Nephron (organoid): ENCODE results near the gene CHST11.
A peak's percentile ranks its signal among the peaks of the same experiment; 100 is the strongest.

Experiments used
- H3K27ac Mint-ChIP-seq, 3 experiments: 2 replicates each; pipeline ENCODE4 v1.8.0; 2020; ENCODE audit warnings: mixed read lengths in 3 of 3, mild to moderate bottlenecking in 2 of 3, moderate library complexity in 1 of 3
- H3K27me3 Mint-ChIP-seq: 2 replicates; pipeline ENCODE4 v1.8.0; 2021; ENCODE audit warnings: low read depth, mild to moderate bottlenecking, moderate library complexity, mixed read lengths
- H3K36me3 Mint-ChIP-seq: 2 replicates; pipeline ENCODE4 v1.8.0; 2020; ENCODE audit warnings: low read depth, mixed read lengths
- H3K4me1 Mint-ChIP-seq: 2 replicates; pipeline ENCODE4 v1.8.0; 2020; ENCODE audit warnings: mixed read lengths
- H3K4me3 Mint-ChIP-seq, 3 experiments: 2 replicates each; pipeline ENCODE4 v1.8.0; 2020; ENCODE audit warnings: mild to moderate bottlenecking in 3 of 3, mixed read lengths in 3 of 3, moderate library complexity in 2 of 3
- H3K9me3 Mint-ChIP-seq: 2 replicates; pipeline ENCODE4 v1.8.0; 2020; ENCODE audit warnings: mixed read lengths
- TF ChIP-seq, protein P1 (sequence below), 3 experiments: fragments of 200-600 bp; sonication (generic); IDR thresholded peaks; one replicate each; pipeline ENCODE4 v1.5.0; 2021; ENCODE audit warnings: antibody characterized with exemption in 3 of 3; ENCODE audit not compliant: unreplicated experiment in 3 of 3

The CHST11 gene

DNA sequence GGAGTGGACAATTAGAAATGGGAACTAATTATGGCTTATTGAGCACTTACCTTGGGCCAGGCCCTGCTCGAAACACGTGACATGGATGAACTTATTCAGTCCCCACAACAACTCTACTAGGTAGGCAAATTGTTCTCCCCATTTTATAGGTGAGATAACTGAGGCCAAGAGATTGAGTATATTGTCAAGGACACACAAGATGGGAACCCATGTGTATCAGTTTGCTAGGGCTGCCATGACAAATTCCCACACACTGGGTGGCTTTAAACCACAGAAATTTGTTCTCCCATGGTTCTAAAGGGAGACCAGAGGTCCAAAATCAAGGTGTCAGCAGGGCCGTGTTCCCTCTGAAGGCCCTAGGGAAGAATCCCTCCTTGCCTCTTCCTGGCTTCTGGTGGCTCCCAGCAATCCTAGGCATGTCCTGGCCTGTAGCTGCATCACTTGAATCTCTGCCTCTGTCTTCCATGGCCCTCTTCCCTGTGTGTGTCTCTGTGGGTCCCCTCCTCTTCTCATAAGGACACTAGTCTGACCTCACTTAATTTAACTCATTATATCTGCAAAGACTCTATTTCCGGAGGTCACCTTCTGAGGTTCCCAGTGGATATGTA lies 128.8 kb downstream of the CHST11 start:
- peaks cover 28% of the 10 kb centered on the region for H3K4me1 Mint-ChIP-seq
- TF ChIP-seq, protein P1, sequence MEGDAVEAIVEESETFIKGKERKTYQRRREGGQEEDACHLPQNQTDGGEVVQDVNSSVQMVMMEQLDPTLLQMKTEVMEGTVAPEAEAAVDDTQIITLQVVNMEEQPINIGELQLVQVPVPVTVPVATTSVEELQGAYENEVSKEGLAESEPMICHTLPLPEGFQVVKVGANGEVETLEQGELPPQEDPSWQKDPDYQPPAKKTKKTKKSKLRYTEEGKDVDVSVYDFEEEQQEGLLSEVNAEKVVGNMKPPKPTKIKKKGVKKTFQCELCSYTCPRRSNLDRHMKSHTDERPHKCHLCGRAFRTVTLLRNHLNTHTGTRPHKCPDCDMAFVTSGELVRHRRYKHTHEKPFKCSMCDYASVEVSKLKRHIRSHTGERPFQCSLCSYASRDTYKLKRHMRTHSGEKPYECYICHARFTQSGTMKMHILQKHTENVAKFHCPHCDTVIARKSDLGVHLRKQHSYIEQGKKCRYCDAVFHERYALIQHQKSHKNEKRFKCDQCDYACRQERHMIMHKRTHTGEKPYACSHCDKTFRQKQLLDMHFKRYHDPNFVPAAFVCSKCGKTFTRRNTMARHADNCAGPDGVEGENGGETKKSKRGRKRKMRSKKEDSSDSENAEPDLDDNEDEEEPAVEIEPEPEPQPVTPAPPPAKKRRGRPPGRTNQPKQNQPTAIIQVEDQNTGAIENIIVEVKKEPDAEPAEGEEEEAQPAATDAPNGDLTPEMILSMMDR (IDR thresholded peaks at IDR 0.05; ENCODE audit: unreplicated experiment in 3 of 3) = no peak
- no peaks in the 10 kb centered on the region for H3K9me3 Mint-ChIP-seq
- H3K36me3 Mint-ChIP-seq = no peaks in the 10 kb centered on the region
- H3K4me3 Mint-ChIP-seq = no peak overlapping the region
- H3K27ac Mint-ChIP-seq = peak overlapping the region in 2 of 3 experiments; percentile 69 to 89
- H3K27me3 Mint-ChIP-seq = peaks cover 5% of the 10 kb centered on the region

DNA sequence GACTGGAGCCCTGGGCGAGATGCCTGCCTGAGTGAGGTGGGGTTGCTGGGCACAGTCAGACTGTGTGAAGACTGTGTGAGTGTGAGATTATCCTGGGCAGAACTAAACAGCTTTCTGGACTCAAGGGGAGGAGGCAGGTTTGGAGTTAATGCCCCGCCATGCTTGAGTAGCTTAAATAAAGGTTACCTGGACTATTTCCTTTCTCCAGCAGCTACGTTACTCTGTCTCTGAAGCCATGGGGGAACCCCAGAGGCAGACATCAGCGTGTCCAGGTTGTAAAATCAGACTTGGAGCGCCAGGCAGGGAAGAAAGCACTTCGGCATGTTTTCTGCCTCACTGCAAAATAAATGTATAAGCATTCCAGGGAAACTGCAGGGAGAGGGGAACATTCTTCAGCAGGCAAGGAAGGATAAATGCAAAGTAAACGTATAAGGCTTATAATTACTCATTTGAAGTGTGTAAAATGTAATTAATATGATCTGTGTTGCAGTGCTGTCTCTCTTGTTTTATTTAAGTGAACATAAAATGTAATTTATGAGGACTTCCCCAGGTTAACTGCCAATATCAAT lies 129.7 kb downstream of the CHST11 start:
- Mint-ChIP-seq H3K4me3 (peak overlapping the region; percentile 42 to 64 (median 50)), H3K27me3 (peaks cover 5% of the 10 kb centered on the region), H3K4me1 (peaks cover 28% of the 10 kb centered on the region), H3K36me3 (no peaks in the 10 kb centered on the region), H3K9me3 (no peaks in the 10 kb centered on the region), H3K27ac (peak overlapping the region; percentile 69 to 89 (median 86))
- TF ChIP-seq, protein P1 (IDR thresholded peaks at IDR 0.05; ENCODE audit: unreplicated experiment in 3 of 3) = no peak

DNA sequence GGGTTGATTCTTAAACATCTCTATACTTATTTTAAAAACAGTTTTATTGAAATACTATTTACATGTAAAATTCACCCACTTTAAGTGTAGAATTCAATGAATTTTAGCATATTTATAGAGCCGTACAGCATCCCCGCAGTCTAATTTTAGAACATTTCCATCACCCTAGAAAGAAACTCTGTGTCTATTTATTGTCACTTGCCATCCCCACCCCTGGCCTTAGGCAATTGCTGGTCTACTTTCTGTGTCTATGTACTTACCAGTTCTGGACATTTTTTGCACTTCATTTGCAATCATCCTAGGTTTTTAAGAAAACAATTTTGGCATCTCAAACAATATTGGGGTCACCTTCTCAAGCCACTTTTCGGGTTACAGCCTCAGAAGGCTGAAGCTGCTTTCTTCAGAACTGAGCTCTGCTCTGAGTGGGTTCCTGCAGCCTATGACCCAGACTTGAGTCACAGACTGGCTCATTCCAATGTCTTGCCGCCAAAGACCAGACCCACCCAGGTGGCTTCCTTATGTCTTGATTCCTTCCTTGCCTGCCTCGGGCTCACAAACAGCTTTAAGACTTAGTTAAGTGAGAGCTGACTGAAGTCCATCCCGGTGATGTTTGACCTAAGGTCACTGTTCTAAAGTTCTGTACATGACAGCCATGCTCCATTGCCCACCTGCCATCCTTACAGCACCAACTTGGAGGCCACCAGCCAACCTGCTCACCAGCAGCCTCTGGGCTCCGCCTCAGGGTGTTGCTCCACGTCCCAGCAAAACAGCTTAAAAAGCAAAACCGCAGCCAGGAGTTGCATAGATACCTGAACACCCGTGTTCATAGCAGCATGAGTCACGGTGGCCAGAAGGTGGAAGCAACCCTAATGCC lies 131.5 kb downstream of the CHST11 start:
- peaks cover 5% of the 10 kb centered on the region for H3K27me3 Mint-ChIP-seq
- H3K9me3 Mint-ChIP-seq = no peaks in the 10 kb centered on the region
- H3K4me3 Mint-ChIP-seq = no peak overlapping the region
- peak overlapping the region; percentile 45 to 87 (median 73) for H3K27ac Mint-ChIP-seq
- no peaks in the 10 kb centered on the region for H3K36me3 Mint-ChIP-seq
- TF ChIP-seq, protein P1 (IDR thresholded peaks at IDR 0.05; ENCODE audit: unreplicated experiment in 3 of 3) = no peak
- peaks cover 35% of the 10 kb centered on the region for H3K4me1 Mint-ChIP-seq

DNA sequence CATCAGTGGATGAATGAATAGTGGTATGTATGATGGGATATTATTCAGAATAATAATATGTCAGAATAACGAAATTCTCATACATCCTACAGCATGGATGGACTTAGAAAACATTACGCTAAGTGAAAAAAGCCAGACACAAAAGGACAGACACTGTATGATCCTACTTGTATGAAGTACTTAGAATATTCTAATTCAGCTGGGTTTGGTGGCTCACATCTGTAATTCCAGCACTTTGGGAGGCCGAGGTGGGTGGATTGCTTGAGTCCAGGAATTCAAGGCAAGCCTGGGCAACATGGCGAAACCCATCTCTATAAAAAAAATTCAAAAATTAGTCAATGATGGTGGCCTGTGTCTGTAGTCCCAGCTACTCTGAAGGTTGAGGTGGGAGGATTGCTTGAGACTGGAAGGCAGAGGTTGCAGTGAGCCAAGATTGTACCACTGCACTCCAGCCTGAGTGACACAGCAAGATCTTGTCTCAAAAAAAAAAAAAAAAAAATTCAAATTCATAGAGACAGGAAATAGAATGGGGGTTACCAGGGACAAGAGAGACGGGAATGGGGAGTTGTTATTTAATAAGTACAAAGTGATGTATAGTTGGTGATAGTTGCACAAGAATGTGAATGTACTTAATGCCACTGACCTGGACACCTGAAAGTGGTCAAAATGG lies 132.3 kb downstream of the CHST11 start:
- Mint-ChIP-seq H3K4me3 (no peak overlapping the region), H3K4me1 (peaks cover 42% of the 10 kb centered on the region), H3K27ac (peak overlapping the region in 1 of 3 experiments; percentile 45), H3K27me3 (peaks cover 5% of the 10 kb centered on the region), H3K9me3 (no peaks in the 10 kb centered on the region), H3K36me3 (no peaks in the 10 kb centered on the region)
- TF ChIP-seq, protein P1 (IDR thresholded peaks at IDR 0.05; ENCODE audit: unreplicated experiment in 3 of 3) = no peak

DNA sequence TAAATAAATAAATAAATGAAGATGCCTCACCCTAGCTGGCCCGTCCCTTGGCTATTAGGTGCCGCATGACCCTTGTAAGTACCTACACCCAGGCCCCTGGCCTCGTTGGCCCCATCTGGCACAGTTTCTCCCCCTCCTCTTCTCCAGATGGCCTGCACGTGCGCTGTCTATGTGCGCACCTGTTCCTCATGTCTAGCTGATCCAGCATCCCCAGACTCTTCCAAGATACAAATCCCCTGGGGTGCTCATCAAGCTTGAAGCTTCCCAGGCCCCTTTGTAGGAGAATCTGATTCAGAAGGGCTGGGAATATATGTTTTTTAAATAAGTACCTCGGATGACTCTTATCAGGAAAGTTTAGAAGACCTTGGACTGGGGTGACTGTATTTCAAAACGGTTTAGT lies 133.3 kb downstream of the CHST11 start:
- H3K4me1 Mint-ChIP-seq = peaks cover 45% of the 10 kb centered on the region
- H3K36me3 Mint-ChIP-seq = no peaks in the 10 kb centered on the region
- H3K27ac Mint-ChIP-seq = no peak overlapping the region
- H3K4me3 Mint-ChIP-seq = no peak overlapping the region
- TF ChIP-seq, protein P1 (IDR thresholded peaks at IDR 0.05; ENCODE audit: unreplicated experiment in 3 of 3) = no peak
- H3K9me3 Mint-ChIP-seq = no peaks in the 10 kb centered on the region
- peaks cover 5% of the 10 kb centered on the region for H3K27me3 Mint-ChIP-seq
